GM12875 (cell line): ENCODE data around the gene FCRL3.

Experiments used
- H3K4me3 ChIP-seq: one replicate; pipeline ENCODE4 v1.5.1; 2011; ENCODE audit warnings: low read depth, low read length, control low read depth
- TF ChIP-seq, protein P1 (sequence below): IDR thresholded peaks from 2 replicates; pipeline ENCODE4 v1.5.1; 2011; ENCODE audit warnings: low read depth, mild to moderate bottlenecking, control low read depth, inconsistent platforms, low read length, moderate library complexity, borderline replicate concordance; ENCODE audit not compliant: insufficient read depth

FCRL3 gene

DNA sequence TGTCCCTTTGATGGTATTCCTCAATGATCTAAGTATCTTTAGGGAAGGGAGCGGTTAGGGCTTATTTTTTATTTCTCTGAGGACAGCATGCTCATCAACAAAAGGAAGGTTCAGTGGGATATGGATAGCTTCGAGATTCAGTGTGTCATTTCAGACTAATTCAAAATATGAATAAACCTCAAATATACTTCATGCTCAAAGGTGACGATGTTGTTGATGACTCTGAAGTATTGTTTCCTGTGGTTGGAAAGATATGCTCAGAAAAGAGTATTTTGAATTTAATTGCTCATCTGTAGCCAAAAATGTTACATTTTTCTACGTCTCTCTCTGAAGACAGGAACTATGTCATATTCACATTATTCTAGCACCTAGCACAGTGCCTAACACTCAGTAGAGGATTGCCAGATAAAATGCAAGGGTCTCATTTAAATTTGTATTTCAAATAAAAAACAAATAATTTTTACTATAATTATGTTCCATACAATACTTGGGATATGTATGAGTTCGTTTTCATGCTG is 1.8 kb upstream of the FCRL3 start:
- H3K4me3 ChIP-seq = no peak overlapping the region
- TF ChIP-seq, protein P1, sequence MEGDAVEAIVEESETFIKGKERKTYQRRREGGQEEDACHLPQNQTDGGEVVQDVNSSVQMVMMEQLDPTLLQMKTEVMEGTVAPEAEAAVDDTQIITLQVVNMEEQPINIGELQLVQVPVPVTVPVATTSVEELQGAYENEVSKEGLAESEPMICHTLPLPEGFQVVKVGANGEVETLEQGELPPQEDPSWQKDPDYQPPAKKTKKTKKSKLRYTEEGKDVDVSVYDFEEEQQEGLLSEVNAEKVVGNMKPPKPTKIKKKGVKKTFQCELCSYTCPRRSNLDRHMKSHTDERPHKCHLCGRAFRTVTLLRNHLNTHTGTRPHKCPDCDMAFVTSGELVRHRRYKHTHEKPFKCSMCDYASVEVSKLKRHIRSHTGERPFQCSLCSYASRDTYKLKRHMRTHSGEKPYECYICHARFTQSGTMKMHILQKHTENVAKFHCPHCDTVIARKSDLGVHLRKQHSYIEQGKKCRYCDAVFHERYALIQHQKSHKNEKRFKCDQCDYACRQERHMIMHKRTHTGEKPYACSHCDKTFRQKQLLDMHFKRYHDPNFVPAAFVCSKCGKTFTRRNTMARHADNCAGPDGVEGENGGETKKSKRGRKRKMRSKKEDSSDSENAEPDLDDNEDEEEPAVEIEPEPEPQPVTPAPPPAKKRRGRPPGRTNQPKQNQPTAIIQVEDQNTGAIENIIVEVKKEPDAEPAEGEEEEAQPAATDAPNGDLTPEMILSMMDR = no peak

DNA sequence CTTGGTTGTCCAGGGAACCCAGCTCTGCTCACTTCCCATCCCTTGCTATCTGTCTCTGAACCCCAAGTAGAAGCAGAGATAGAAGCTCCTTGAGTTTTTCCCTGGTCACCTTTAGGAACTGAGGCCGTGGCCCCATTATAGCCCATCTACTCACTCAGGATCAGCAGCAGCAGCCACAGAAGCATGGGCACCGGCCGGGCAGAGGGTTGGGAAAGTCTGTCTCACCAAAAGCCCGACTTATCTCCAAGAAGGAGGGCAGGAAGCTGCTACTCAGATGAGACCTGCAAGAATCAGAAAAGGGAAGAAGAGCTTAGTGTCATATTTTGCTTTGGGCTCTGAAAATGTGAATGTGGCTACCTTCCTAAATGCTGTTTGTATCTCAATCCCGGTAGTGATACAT is 264 bp downstream of the FCRL3 start:
- no peak overlapping the region for H3K4me3 ChIP-seq
- TF ChIP-seq, protein P1 = no peak

DNA sequence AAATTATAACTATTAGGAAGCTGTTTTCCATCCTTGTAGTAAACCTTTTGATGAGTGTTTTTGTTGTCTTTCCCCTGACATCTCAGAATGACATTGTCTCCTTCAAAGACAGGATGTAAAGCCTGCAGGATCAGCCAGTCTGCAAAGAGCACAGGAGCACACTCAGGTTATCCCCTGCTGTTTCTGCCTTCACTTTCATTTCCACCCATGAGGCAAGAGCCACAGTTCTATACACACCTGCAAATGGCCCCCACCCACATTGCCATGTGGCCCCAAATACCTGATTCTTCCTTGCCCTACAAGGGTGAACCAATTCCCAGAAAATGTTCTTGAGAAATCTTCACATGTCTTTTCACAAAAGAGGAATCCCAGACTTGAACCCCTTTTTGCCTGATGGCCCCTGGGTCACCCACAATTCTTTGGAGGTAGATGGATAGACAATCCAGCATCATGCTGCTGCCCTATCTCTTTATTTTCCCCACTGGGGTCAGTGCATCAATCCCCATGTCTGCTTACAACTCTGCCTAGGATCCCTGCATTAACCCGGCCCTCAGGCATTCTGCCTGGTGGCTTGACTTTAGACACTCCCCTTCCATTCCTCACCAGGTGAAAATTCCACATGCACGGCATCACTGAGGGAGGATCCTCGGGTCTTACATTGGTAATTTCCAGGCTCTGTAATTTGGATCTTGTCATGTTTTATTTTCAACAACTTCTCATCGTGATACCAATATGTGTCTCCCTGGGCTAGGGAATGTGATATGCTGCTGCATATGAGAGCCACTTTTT is 2.6 kb downstream of the FCRL3 start:
- H3K4me3 ChIP-seq = no peak overlapping the region

DNA sequence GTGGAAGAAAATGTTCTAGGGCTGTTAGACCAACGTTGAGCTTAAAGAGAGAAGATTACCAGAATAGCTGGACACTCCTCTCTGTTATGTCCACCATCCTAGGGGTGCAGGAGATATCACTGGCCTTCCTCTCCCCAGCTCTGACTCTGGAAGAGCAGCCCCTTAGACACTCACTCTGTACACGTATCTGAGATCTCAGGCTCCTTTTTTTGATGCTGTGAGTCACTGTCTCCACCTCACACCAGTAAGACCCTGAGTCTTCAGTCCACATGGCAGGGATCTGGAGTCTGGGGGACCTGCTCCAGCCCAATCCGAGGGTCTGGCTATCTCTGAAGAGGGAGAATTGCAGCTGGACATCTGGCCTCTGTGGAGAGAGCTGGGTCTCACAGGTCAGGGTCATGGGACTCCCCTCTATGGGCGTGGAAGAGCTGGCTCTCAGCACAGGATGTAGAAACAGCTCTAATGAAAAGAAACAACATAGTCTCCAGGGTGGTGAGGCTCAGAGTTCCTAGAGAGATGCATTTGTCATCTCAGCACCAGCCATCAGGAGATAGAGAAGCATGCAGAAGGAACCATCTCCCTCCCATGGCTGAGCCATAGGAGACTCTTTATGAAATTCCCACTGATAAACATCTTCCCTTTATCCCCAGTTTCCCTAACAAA is 3.5 kb downstream of the FCRL3 start:
- H3K4me3 ChIP-seq = no peak overlapping the region
- TF ChIP-seq, protein P1 = no peak

More for the DNA sequence above, 2.6 kb downstream of the FCRL3 start:
- TF ChIP-seq, protein P1 = no peak

DNA sequence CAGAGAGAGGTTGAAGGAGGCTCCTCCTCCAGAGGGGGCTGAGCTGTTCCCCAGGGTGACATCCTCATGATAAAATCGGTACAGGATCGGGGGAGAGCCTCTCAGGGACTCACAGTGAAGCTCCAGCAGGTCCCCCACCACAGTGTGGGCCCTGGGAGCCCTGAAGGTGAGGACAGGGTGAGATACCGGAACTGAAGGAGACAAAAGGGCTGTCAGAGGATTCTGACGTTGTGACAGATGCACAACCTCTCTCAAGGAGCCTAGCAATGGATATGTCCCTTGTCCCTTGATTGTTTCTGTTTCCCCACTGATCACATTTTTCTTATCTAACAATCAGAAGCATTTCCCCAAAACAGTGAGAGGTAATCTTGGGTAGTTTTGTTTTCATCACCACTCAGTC is 5.2 kb downstream of the FCRL3 start:
- H3K4me3 ChIP-seq = no peak overlapping the region
- TF ChIP-seq, protein P1 = no peak

DNA sequence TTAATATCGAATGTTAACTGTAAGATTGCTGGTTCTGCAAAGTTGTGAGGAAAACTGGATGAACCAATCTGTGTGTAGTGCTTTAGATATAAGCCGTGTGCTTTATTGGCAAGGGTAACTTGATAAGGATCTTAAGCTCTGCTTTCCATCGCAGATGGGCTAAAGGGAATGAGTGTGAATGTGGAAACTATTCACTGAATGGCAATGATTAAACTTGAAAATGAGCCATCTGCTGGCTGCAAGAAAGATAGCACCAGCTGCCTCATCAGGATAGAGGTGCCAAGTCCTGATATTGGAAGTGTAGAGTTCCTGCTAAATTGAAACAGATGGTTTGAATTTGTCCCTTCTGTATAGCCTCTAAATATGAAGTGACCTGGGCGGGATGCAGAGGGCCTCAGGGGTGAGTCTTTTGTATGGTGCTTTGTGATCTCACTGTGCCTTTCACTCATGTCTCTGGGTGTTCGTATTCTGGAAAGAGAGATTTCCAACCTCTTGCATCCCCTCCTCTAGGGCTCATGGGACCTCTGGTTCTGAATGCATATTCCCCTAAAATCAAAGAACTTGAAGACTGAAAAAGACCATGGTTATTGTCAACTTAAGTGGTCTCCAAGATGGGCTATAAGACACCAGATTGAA is 9.2 kb downstream of the FCRL3 start:
- H3K4me3 ChIP-seq = no peak overlapping the region
- TF ChIP-seq, protein P1 = peak; percentile 63
